NB4 (cell line): Measurements from ENCODE around the gene USP36.

Source experiments
- DNase-seq: peaks from one replicate; pipeline ENCODE4 v3.0.0; 2010; ENCODE audit warnings: low read depth
- H3K4me3 ChIP-seq: one replicate; pipeline ENCODE4 v1.5.1; 2011; ENCODE audit warnings: mild to moderate bottlenecking, low read depth, low read length, moderate library complexity
- CTCF ChIP-seq: IDR thresholded peaks from one replicate; pipeline ENCODE4 v1.5.1; 2012; ENCODE audit warnings: low read depth, low read length
- MAX ChIP-seq: IDR thresholded peaks from 2 replicates; pipeline ENCODE4 v1.6.1; 2011; ENCODE audit warnings: low read depth, low read length
- MYC ChIP-seq: IDR thresholded peaks from 2 replicates; pipeline ENCODE4 v1.6.1; 2011; ENCODE audit warnings: low read depth, low read length
- POLR2A ChIP-seq: IDR thresholded peaks from 2 replicates; pipeline ENCODE4 v1.6.1; 2011; ENCODE audit warnings: mild to moderate bottlenecking; ENCODE audit not compliant: insufficient read length; ENCODE audit errors: extremely low read depth

USP36 gene

GRCh38 chr17:78829477-78829876, 11.1 kb downstream of the USP36 start:
- TF ChIP-seq CTCF: no peak
- TF ChIP-seq MYC: no peak
- no peak for TF ChIP-seq POLR2A
- no peak for TF ChIP-seq MAX
- H3K4me3 ChIP-seq: no peak overlapping the region
- DNase-seq: no peak

GRCh38 chr17:78828470-78829185, 12.0 kb downstream of the USP36 start:
- peak; percentile 31 for DNase-seq
- TF ChIP-seq CTCF (peak; percentile 11), POLR2A (no peak)
- H3K4me3 ChIP-seq: no peak overlapping the region

- TF ChIP-seq POLR2A: no peak
- TF ChIP-seq MYC: no peak
- TF ChIP-seq CTCF: no peak
- TF ChIP-seq MAX: no peak
- DNase-seq: no peak
- H3K4me3 ChIP-seq: no peak overlapping the region
Observed at GRCh38 chr17:78826836-78827509, 13.6 kb downstream of the USP36 start.

- no peak overlapping the region for H3K4me3 ChIP-seq
- no peak for TF ChIP-seq POLR2A
- no peak for TF ChIP-seq MAX
- TF ChIP-seq MYC: no peak
- no peak for TF ChIP-seq CTCF
- no peak for DNase-seq
Observed at GRCh38 chr17:78826421-78826820, 14.2 kb downstream of the USP36 start.

- TF ChIP-seq MYC (no peak), CTCF (no peak), POLR2A (no peak), MAX (no peak)
- no peak for DNase-seq
- H3K4me3 ChIP-seq: no peak overlapping the region
Observed at GRCh38 chr17:78825696-78826095, 14.9 kb downstream of the USP36 start.
